Right lobe of liver (tissue), 6 donors: Measurements from ENCODE around the gene PRKCA. TPM values are rescaled to one million over a fixed set of nuclear protein-coding genes. Genes with fewer than 3 reads are reported as not detected.

Experiments
- ATAC-seq, 4 donors: fragments of 200-7000 bp; cut with Tn5 transposase; one replicate each; pipeline ENCODE4 v1.9.1; 2020; ENCODE audit warnings: mild to moderate bottlenecking in 4 of 4, moderate library complexity in 4 of 4
- DNase-seq, 3 donors: peaks; one replicate each; pipeline ENCODE4 v3.0.0-alpha.2; 2020
- H3K27ac ChIP-seq, 3 donors: fragments of 200-600 bp; one replicate each; pipeline ENCODE4 v1.8.0; 2022
- H3K27me3 ChIP-seq, 2 donors: fragments of 200-600 bp; one replicate each; pipeline ENCODE4 v1.8.0; 2022
- H3K36me3 ChIP-seq, 4 donors: fragments of 200-600 bp; sonication (generic) in 1 of 4; one replicate each; pipeline versions ENCODE4 v1.5.1 to v1.8.0; 2017 to 2022; ENCODE audit warnings: control low read depth in 1 of 4
- H3K4me1 ChIP-seq, 4 donors: fragments of 200-600 bp; sonication (generic) in 1 of 4; one replicate each; pipeline versions ENCODE4 v1.5.1 to v1.8.0; 2017 to 2022; ENCODE audit warnings: control low read depth in 1 of 4
- H3K4me3 ChIP-seq, 3 donors: fragments of 200-600 bp; one replicate each; pipeline ENCODE4 v1.8.0; 2022
- H3K9me3 ChIP-seq, 4 donors: fragments of 200-600 bp; sonication (generic) in 1 of 4; one replicate each; pipeline versions ENCODE4 v1.5.1 to v1.8.0; 2017 to 2022; ENCODE audit warnings: control low read depth in 1 of 4
- POLR2A ChIP-seq: fragments of 450-650 bp; IDR thresholded peaks from one replicate; pipeline ENCODE4 v1.6.1; 2017; ENCODE audit warnings: antibody characterized with exemption, mild to moderate bottlenecking
- WGBS: methylation state at CpG from one replicate; pipeline ENCODE4 v1.1.6; 2018; ENCODE audit warnings: low coverage, low lambda C conversion rate; ENCODE audit not compliant: insufficient coverage; ENCODE audit errors: missing lambda C conversion rate; 5-methylcytosine and 5-hydroxymethylcytosine counted together
- intact Hi-C, 2 donors: fragments of 100-400 bp; cut with DNase I; formaldehyde crosslinking; loops; one replicate each; pipeline versions ENCODE4 v1.11.2 to v1.14.1; 2022
- total RNA-seq, 6 experiments: library from RNA; depleted of rRNA in 2 of 6; stranded (reverse); fragments of >200 nt in 2 of 6; fragmentation: NEBNext Ultra II Directional in 3 of 6; extraction: Animal tissue kit (Norgen Biotek cat#: 25700) in 3 of 6; gene quantifications; one replicate each; pipeline versions ENCODE4 v1.1.0 to v1.2.4, GENCODE V29; 2016 to 2023
- TF ChIP-seq, protein P1 (sequence below), 4 donors: fragments of 200-600 bp in 3 of 4; fragments of 450-650 bp in 1 of 4; IDR thresholded peaks; one replicate each; pipeline versions ENCODE4 v1.5.1 to v1.8.0; 2016 to 2022; ENCODE audit warnings: antibody characterized with exemption in 4 of 4, mild to moderate bottlenecking in 2 of 4
- donor health status: DM: no; HTN: yes; CAD: no.
- donor health status: DM: no; HTN: no; CAD: no.
- donor health status: DM: no; HTN: no; CAD: no.
- donor health status: DM: no; HTN: yes; CAD: no.
- donor health status: DM: no; HTN: yes; CAD: no.

PRKCA gene
- total RNA-seq, 6 experiments from 2014 or later = 11.7 to 23.0 (median 18.7) TPM

DNA sequence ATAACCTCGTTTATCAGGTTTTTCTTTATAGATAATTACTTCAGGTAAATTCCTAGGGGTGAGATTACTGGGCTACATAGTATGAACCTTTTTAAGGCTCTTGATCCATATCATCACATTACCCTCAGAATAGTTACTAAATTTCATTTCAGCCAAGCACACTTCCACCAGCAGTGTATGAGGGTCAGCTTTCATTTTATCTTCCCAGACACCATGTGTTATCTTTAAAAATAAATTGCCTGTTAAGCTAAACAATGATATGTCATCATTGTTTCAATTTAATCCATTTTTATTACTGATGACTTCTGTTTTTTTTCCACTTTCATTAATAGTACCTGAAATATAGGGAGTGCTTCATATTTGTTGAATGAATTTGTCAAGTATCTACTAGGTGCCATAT, 33.4 kb downstream of the PRKCA start:
- intact Hi-C loops = no loop called here
- Histone ChIP-seq H3K4me3 (no peak overlapping the region), H3K9me3 (no peaks in the 10 kb centered on the region), H3K4me1 (peaks cover 0 to 28% (median 4%) of the 10 kb centered on the region in 4 donors), H3K27ac (no peak overlapping the region), H3K36me3 (no peaks in the 10 kb centered on the region), H3K27me3 (no peaks in the 10 kb centered on the region)
- TF ChIP-seq POLR2A = no peak
- TF ChIP-seq, protein P1, sequence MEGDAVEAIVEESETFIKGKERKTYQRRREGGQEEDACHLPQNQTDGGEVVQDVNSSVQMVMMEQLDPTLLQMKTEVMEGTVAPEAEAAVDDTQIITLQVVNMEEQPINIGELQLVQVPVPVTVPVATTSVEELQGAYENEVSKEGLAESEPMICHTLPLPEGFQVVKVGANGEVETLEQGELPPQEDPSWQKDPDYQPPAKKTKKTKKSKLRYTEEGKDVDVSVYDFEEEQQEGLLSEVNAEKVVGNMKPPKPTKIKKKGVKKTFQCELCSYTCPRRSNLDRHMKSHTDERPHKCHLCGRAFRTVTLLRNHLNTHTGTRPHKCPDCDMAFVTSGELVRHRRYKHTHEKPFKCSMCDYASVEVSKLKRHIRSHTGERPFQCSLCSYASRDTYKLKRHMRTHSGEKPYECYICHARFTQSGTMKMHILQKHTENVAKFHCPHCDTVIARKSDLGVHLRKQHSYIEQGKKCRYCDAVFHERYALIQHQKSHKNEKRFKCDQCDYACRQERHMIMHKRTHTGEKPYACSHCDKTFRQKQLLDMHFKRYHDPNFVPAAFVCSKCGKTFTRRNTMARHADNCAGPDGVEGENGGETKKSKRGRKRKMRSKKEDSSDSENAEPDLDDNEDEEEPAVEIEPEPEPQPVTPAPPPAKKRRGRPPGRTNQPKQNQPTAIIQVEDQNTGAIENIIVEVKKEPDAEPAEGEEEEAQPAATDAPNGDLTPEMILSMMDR (IDR thresholded peaks at IDR 0.05) = no peak
- no peak for ATAC-seq
- WGBS = 77% methylated on average over 1 of the region's 1 CpG
- DNase-seq = no peak

DNA sequence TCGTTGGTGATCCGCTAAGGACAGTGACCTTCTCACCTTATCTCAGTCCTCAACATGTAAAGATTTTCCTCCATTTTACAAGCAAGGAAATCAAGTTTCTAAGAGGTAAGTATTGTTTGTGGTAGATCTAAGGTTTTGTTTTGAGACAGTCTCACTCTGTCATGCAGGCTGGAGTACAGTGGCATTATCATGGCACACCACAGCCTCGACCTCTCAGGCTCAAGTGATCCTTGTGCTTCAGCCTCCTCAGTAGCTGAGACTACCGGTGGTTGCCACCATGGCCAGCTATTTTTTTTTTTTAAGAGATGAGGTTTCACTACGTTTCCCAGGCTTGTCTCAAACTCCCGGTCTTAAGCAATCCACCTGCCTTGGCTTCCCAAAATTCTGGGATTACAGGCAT, 34.9 kb downstream of the PRKCA start:
- Histone ChIP-seq H3K27me3 (no peaks in the 10 kb centered on the region), H3K9me3 (no peaks in the 10 kb centered on the region), H3K36me3 (no peaks in the 10 kb centered on the region), H3K4me1 (peaks cover 0 to 41% (median 8%) of the 10 kb centered on the region in 4 donors), H3K4me3 (no peak overlapping the region), H3K27ac (no peak overlapping the region)
- intact Hi-C loops = no loop called here
- WGBS = 84% methylated on average over 4 of the region's 6 CpGs
- TF ChIP-seq POLR2A = no peak
- no peak for ATAC-seq
- no peak for DNase-seq

DNA sequence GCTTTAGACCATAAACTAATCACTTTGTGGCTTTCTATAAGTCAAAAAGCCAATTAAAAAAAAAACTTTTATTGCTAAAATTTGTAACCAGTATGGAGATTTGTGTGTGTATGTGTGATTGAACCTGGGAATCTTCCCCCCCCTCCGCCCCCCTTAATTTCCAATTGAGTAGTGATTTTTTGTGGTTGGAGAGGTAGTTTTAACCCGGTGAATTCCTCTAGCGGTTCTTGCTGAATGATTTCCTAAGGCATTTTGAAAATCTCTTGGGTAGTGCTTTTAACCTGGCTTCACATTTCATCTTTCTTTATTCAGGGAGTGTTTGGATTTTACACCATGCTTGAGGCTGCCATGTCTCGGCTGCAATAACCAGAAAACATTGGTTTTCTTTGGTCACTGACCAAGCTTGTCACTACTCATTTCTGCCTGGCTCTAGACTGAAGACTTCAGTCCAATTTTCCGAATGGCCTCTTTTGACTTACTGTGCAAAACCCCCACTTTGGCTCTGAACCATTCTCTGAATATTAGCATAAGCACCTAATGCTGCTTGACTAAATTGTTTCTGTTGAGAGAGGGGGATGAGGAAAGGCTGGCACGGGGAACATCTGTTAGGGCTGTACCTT, 35.6 kb downstream of the PRKCA start:
- intact Hi-C loops = no loop called here
- no peaks in the 10 kb centered on the region for H3K9me3 ChIP-seq
- DNase-seq (no peak), ATAC-seq (peak in 1 of 4 donors; percentile 39)
- H3K27me3 ChIP-seq = no peaks in the 10 kb centered on the region
- TF ChIP-seq POLR2A = no peak
- TF ChIP-seq, protein P1 (IDR thresholded peaks at IDR 0.05) = no peak
- H3K36me3 ChIP-seq = no peaks in the 10 kb centered on the region
- H3K27ac ChIP-seq = no peak overlapping the region
- H3K4me1 ChIP-seq = peaks cover 0 to 41% (median 8%) of the 10 kb centered on the region in 4 donors
- 61% methylated on average over 6 of the region's 6 CpGs for WGBS
- no peak overlapping the region for H3K4me3 ChIP-seq

- Histone ChIP-seq H3K27ac (no peak overlapping the region), H3K4me1 (peaks cover 0 to 41% (median 8%) of the 10 kb centered on the region in 4 donors), H3K9me3 (no peaks in the 10 kb centered on the region), H3K36me3 (no peaks in the 10 kb centered on the region), H3K4me3 (no peak overlapping the region), H3K27me3 (no peaks in the 10 kb centered on the region)
- no peak for DNase-seq
- WGBS = 35% methylated on average over 4 of the region's 4 CpGs
- TF ChIP-seq POLR2A = no peak
- TF ChIP-seq, protein P1 (IDR thresholded peaks at IDR 0.05) = no peak
- intact Hi-C loops = no loop called here
- ATAC-seq = no peak
Measured at GRCh38 chr17:66338937-66339336, 36.5 kb downstream of the PRKCA start.

DNA sequence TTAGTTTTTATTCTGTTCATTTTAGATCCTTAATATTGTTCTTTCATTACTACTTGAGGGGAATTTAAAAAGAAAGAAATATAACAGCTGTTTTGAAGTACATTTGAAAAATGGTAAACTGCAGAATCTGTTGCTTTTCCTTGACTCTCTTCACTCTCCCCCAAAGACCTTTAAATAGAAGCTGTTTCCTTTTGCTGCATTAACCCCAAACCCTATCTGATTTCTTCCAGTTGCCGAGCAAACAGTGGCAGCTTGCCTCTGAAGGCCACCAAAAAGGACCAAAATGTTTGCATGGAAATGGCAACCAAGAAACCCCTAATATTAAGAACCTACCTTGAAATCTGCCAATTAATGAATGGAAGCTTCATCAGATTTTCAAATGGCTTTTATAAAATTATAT, 37.1 kb downstream of the PRKCA start:
- 8% methylated on average over 1 of the region's 1 CpG for WGBS
- ATAC-seq = no peak
- DNase-seq = no peak
- intact Hi-C loops = no loop called here
- H3K36me3 ChIP-seq = no peaks in the 10 kb centered on the region
- no peak overlapping the region for H3K4me3 ChIP-seq
- H3K9me3 ChIP-seq = no peaks in the 10 kb centered on the region
- H3K4me1 ChIP-seq = peaks cover 0 to 41% (median 8%) of the 10 kb centered on the region in 4 donors
- peak overlapping the region in 1 of 3 donors; percentile 8 for H3K27ac ChIP-seq
- TF ChIP-seq POLR2A = no peak
- TF ChIP-seq, protein P1 (IDR thresholded peaks at IDR 0.05) = no peak
- no peaks in the 10 kb centered on the region for H3K27me3 ChIP-seq
